GM18907 (cell line): ENCODE results near the gene DOLPP1.

Experiments used
- ATAC-seq: cut with Tn5 transposase; IDR thresholded peaks from one replicate; pipeline ENCODE4 v1.9.1; 2021; ENCODE audit warnings: mild to moderate bottlenecking, moderate library complexity; ENCODE audit not compliant: unreplicated experiment

The DOLPP1 gene

GRCh38 chr9:129093602-129094386, 12.9 kb downstream of the DOLPP1 start:
- no peak for ATAC-seq

GRCh38 chr9:129094387-129095169, 13.7 kb downstream of the DOLPP1 start:
- no peak for ATAC-seq

GRCh38 chr9:129095170-129095667, 14.3 kb downstream of the DOLPP1 start:
- no peak for ATAC-seq

GRCh38 chr9:129095908-129096307, 15.0 kb downstream of the DOLPP1 start:
- no peak for ATAC-seq

GRCh38 chr9:129097671-129098306, 16.9 kb downstream of the DOLPP1 start:
- no peak for ATAC-seq

- ATAC-seq, result no peak
These were observed 17.4 kb downstream of the DOLPP1 start for GRCh38 chr9:129098328-129098727.

- ATAC-seq, result no peak
These were observed 19.7 kb downstream of the DOLPP1 start for GRCh38 chr9:129100383-129101169.

- ATAC-seq, result no peak
These were observed 20.4 kb downstream of the DOLPP1 start for GRCh38 chr9:129101279-129101678.

- no peak for ATAC-seq
These were observed 21.2 kb downstream of the DOLPP1 start for GRCh38 chr9:129102095-129102525.

GRCh38 chr9:129102791-129103594, 22.1 kb downstream of the DOLPP1 start:
- ATAC-seq, result no peak

- ATAC-seq, result no peak
These were observed 22.7 kb downstream of the DOLPP1 start for GRCh38 chr9:129103595-129103965.

GRCh38 chr9:129104051-129104450, 23.1 kb downstream of the DOLPP1 start:
- ATAC-seq, result no peak

GRCh38 chr9:129105857-129106694, 25.2 kb downstream of the DOLPP1 start:
- ATAC-seq, result no peak

GRCh38 chr9:129107651-129108050, 26.7 kb downstream of the DOLPP1 start:
- no peak for ATAC-seq

GRCh38 chr9:129108083-129108804, 27.3 kb downstream of the DOLPP1 start:
- no peak for ATAC-seq

- ATAC-seq, result no peak
These were observed 28.1 kb downstream of the DOLPP1 start for GRCh38 chr9:129108805-129109536.

GRCh38 chr9:129109537-129109903, 28.6 kb downstream of the DOLPP1 start:
- no peak for ATAC-seq
